Measurements from ENCODE around the gene SLC39A10. TPM values are rescaled to one million over a fixed set of nuclear protein-coding genes. Genes with fewer than 3 reads are reported as not detected.

Gene SLC39A10
- total RNA-seq, 1 donor from 2014 or later, result 24.0 TPM

GRCh38 chr2:195695002-195695631, 38.1 kb downstream of the SLC39A10 start:
- H3K27me3 Mint-ChIP-seq (ENCODE audit: low read depth), result no peaks in the 10 kb centered on the region
- peaks cover 25% of the 10 kb centered on the region for H3K9me3 Mint-ChIP-seq (ENCODE audit: low read depth)
- no peak overlapping the region for H3K4me3 Mint-ChIP-seq (ENCODE audit: unreplicated experiment)
- TF ChIP-seq CTCF (IDR thresholded peaks at IDR 0.05), result no peak
- H3K4me1 Mint-ChIP-seq (ENCODE audit: low read depth), result peaks cover 9% of the 10 kb centered on the region
- peaks cover 19% of the 10 kb centered on the region for H3K36me3 Mint-ChIP-seq (ENCODE audit: low read depth)
- H3K27ac Mint-ChIP-seq (ENCODE audit: unreplicated experiment), result no peak overlapping the region
- DNase-seq (ENCODE audit: low spot score), result no peak

DNA sequence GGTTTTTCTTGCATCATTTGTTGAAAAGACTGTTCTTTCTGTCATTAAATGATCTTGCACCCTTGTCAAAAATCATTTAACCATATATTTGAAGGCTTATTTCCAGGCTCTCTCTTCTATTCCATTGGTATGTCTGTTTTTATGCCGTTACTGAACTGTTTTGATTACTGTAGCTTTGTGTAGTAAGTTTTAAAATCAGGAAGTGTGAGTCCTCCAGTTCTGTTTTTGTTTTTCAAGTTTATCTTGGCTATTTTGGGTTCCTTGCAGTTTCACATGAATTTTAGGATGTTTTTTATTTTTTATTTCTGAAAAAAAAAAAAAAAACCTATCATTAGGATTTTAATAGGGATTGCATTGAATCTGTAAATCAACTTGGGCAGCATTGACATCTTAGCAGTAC, 39.0 kb downstream of the SLC39A10 start:
- DNase-seq (ENCODE audit: low spot score), result no peak
- H3K27ac Mint-ChIP-seq (ENCODE audit: unreplicated experiment), result no peak overlapping the region
- H3K4me3 Mint-ChIP-seq (ENCODE audit: unreplicated experiment), result no peak overlapping the region
- no peak for TF ChIP-seq CTCF (IDR thresholded peaks at IDR 0.05)
- peaks cover 20% of the 10 kb centered on the region for H3K36me3 Mint-ChIP-seq (ENCODE audit: low read depth)
- H3K9me3 Mint-ChIP-seq (ENCODE audit: low read depth), result peaks cover 23% of the 10 kb centered on the region
- peaks cover 9% of the 10 kb centered on the region for H3K4me1 Mint-ChIP-seq (ENCODE audit: low read depth)
- no peaks in the 10 kb centered on the region for H3K27me3 Mint-ChIP-seq (ENCODE audit: low read depth)

GRCh38 chr2:195697681-195698220, 40.7 kb downstream of the SLC39A10 start:
- peaks cover 13% of the 10 kb centered on the region for H3K36me3 Mint-ChIP-seq (ENCODE audit: low read depth)
- no peaks in the 10 kb centered on the region for H3K27me3 Mint-ChIP-seq (ENCODE audit: low read depth)
- no peak for DNase-seq (ENCODE audit: low spot score)
- TF ChIP-seq CTCF (IDR thresholded peaks at IDR 0.05), result no peak
- H3K4me3 Mint-ChIP-seq (ENCODE audit: unreplicated experiment), result no peak overlapping the region
- no peak overlapping the region for H3K27ac Mint-ChIP-seq (ENCODE audit: unreplicated experiment)
- peaks cover 21% of the 10 kb centered on the region for H3K9me3 Mint-ChIP-seq (ENCODE audit: low read depth)
- peaks cover 9% of the 10 kb centered on the region for H3K4me1 Mint-ChIP-seq (ENCODE audit: low read depth)

DNA sequence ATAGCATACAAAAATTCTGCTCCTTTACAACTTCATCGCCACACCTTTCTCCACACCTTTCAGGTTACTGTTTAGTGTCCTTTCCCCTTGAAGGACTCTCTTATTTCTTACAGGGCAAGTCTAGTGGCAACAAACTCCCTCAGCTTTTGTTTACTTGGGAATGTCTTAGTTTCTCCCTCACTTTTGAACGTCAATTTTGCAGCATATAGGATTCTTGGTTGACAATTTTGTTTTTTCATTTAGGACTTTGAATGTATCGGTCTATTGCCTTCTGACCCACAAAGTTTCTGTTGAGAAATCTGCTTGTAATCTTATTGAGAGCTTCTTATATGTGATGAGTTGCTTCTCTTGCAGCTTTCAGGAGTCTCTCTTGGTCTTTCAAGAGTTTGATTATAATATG, 43.5 kb downstream of the SLC39A10 start:
- peaks cover 17% of the 10 kb centered on the region for H3K9me3 Mint-ChIP-seq (ENCODE audit: low read depth)
- peaks cover 10% of the 10 kb centered on the region for H3K36me3 Mint-ChIP-seq (ENCODE audit: low read depth)

More for the DNA sequence above, 43.5 kb downstream of the SLC39A10 start:
- no peak for DNase-seq (ENCODE audit: low spot score)
- no peak for TF ChIP-seq CTCF (IDR thresholded peaks at IDR 0.05)
- H3K27me3 Mint-ChIP-seq (ENCODE audit: low read depth), result no peaks in the 10 kb centered on the region
- H3K4me1 Mint-ChIP-seq (ENCODE audit: low read depth), result peaks cover 5% of the 10 kb centered on the region
- no peak overlapping the region for H3K27ac Mint-ChIP-seq (ENCODE audit: unreplicated experiment)
- no peak overlapping the region for H3K4me3 Mint-ChIP-seq (ENCODE audit: unreplicated experiment)
